HG03280 (cell line): ENCODE results near the gene FOCAD.
"Not testable (repeated sequence)": the region's sequence is repeated elsewhere in the genome, so short reads cannot be mapped to it uniquely, and the experiment has no call there.

Source experiments
- ATAC-seq: cut with Tn5 transposase; IDR thresholded peaks from one replicate; pipeline ENCODE4 v1.9.1; 2021; ENCODE audit warnings: mild to moderate bottlenecking, moderate library complexity; ENCODE audit not compliant: unreplicated experiment

Gene FOCAD

DNA sequence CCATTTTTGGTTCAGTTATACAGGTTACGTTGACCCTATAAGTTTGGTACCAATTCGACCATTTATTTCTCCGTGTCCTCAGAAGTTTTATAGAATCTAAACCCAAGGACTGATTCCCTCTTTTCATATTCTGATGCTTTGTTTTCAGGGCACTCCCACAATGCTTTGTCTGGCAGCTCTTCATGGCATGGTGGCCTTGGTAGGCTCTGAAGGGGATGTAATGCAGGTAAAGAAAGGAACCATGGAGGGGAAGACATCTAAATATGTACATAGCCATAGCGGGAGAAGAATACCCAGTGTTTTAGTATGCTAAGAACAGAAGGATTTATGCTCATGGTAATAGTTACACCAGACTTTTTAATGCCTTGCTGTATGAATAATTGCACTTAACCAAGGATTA lies 264.6 kb downstream of the FOCAD start:
- no peak for ATAC-seq

DNA sequence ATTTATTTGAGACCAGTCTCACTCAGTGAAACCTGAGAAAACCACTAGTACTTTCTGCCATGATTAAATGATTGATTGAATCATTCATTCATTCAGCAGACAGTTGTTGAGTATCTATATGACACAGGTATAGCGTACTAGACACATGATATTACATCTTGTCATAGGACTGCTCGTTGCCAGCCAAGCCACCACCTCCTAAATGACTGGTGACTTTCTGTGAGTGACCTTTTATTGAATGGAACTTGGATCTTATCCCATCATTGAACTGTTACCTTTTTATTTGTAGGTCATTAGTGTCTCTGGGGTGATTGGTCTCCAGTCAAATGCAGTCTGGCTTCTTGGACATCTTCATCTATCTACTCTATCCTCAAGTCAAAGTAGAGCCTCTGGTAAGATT lies 266.6 kb downstream of the FOCAD start:
- no peak for ATAC-seq

GRCh38 chr9:20962536-20963225 lies 278.6 kb downstream of the FOCAD start:
- no peak for ATAC-seq

- ATAC-seq, result no peak
Observed at GRCh38 chr9:20972684-20973083, 288.6 kb downstream of the FOCAD start.

DNA sequence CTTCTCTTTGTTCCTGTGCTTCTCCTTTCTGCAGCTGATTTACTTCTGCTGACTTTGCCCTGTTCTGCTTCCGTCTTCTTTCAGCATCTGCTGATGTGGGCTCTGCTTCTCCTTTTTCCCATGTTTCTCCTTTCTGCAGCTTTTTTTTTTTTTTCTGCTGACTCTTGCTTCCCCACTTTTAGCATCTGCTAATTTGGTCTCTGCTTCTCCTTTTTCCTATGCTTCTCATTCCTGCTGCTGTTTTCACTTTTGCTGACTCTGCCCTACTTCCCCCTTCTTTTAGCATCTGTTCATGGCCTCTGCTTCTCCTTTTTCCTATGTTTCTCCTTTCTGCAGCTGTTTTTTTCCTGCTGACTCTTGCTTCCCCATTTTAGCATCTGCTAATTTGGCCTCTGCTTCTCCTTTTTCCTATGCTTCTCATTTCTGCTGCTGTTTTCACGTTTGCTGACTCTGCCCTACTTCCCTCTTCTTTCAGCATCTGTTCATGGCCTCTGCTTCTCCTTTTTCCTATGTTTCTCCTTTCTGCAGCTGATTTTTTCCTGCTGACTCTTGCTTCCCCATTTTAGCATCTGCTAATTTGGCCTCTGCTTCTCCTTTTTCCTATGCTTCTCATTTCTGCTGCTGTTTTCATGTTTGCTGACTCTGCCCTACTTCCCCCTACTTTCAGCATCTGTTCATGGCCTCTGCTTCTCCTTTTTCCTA lies 289.3 kb downstream of the FOCAD start:
- not testable (repeated sequence) for ATAC-seq

DNA sequence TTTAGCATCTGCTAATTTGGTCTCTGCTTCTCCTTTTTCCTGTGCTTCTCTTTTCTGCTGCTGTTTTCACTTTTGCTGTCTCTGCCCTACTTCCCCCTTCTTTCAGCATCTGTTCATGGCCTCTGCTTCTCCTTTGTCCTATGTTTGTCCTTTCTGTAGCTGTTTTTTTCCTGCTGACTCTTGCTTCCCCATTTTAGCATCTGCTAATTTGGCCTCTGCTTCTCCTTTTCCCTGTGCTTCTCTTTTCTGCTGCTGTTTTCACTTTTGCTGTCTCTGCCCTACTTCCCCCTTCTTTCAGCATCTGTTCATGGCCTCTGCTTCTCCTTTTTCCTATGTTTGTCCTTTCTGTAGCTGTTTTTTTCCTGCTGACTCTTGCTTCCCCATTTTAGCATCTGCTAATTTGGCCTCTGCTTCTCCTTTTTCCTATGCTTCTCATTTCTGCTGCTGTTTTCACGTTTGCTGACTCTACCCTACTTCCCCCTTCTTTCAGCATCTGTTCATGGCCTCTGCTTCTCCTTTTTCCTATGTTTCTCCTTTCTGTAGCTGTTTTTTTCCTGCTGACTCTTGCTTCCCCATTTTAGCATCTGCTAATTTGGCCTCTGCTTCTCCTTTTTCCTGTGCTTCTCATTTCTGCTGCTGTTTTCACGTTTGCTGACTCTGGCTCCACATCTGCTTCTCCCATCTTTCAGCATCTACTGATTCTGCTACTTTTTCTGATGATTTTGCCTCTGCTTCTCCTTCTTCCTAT lies 290.3 kb downstream of the FOCAD start:
- ATAC-seq, result not testable (repeated sequence)

- no peak for ATAC-seq
Observed at GRCh38 chr9:20978249-20978648, 294.2 kb downstream of the FOCAD start.

DNA sequence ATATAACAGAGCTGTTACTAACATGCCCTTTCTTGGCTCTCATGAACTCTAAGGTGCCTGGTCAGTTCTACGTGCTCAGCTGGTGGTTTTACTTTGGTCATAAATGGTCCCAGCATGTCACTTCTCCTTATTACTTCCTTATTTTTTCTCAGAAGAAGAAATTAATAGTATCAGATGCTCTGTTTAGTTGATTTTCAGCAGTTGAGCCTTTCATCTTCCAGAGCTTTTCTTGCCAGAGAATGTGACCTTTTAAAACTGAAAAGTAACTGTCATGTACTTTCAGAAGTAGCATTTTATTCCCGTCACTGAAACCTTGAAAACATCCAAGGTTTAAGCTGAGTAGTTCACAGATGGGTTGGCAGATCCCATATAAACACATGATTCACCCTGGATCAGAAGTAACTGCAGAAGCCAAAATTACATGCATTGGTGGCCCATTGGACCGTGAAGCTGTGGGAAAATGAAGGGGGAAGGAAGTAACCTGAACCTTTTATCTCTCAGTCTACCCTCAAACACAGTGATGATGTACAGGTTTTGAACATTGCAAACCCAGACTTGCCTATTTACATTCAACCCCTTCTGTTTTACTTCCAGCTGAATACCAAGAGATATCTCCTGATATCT lies 296.9 kb downstream of the FOCAD start:
- peak; percentile 79 for ATAC-seq

GRCh38 chr9:20981486-20981885 lies 297.4 kb downstream of the FOCAD start:
- ATAC-seq, result no peak

DNA sequence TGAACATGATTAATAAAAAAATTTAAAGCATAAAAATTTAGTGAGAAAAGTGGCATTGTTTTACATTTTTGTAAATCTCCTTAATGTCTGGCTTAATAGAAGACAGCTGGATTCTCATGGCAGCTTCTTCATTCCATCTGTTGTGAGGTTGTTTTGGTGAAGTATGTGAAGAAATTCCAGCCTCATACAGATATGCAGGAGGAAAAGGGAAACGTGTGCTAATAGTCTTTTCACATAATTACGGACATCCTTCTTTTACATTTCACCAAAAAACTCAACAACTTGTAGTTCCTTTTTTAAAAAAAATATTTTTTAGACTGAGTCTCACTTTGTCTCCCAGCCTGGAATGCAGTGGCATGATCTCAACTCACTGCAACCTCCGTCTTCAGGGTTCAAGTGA lies 300.4 kb downstream of the FOCAD start:
- ATAC-seq, result no peak

GRCh38 chr9:20985851-20986600 lies 302.0 kb downstream of the FOCAD start:
- ATAC-seq, result no peak

GRCh38 chr9:20987521-20987920 lies 303.5 kb downstream of the FOCAD start:
- ATAC-seq, result no peak

DNA sequence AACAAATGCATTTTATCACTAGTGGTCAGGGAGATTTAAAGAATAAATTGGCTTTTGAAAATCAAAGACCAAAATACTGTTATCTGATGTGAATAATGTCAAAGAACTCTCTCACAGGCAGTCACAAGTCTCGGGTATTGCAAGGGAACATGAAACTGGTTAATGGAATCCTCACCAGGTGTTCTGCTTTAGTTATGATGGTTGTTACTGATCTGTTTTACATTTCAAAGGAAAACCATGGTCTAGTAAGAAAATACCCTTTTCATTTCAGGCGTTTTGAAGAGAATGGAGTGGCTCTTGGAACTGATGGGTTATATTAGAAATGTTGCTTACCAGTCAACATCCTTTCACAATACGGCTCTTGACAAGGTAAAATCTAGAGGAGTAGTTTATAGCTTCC lies 304.0 kb downstream of the FOCAD start:
- no peak for ATAC-seq

DNA sequence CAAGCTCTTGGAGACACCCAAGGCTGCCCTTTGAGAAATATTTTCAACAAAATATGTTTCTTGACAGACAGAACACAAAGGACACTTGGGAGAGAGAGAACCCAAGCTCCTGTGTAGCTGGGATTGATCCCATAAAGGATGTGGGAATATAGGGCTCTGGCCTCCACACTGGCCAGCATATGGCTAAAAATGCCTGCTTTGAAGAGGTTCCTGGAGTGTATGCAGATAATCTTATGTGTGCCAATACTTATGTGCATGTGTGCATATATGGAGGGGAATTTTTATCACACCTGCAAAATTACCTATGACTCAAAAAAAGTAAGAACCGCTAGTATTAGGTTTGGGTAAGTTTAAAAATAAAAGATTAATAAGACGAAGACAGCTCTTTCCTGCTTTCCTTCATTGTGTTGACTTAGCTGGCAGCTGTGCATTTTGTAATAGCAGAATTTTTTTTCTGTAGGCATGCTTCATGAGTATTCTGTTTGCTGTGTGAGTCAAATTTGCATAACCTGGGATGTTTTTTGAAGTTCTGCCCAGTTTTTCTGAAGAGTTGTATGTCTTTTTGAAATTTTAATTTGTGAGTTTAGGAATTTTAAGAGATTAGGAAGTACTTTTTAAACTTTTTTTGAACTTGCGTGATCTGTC lies 304.7 kb downstream of the FOCAD start:
- no peak for ATAC-seq

DNA sequence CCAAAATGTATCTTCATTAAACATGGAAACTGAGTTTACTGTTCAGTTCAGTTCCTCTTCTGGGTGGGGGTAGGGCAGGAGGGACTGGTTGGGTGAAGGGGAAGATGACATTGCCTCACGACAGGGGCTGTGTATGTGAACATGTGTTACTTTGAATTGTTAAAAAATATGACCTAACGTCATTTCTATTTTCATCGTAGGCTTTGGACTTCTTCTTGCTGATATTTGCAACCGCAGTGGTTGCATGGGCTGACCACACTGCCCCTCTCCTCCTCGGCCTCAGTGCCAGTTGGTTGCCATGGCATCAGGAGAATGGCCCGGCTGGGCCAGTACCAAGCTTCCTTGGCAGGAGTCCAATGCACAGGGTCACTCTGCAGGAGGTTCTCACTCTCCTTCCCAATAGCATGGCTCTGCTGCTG lies 305.9 kb downstream of the FOCAD start:
- ATAC-seq, result no peak

DNA sequence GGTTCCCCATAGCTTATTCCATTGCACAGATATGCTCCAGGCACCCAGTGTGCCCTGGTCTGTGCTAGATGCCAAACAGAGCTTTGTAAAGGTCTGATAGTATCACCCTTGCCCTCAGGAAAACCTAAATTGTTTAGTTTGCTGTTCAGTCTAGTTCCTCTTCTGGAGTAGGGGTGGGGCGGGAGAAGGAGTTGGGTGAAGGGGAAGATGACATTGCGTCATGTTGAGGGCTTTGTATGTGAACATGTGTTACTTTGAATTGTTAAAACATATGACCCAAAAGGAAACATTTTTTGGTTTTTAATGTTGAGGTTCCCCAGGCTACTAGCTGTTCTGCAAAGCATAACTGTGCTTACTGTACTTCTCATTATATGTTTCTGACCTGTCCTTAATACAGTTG lies 306.8 kb downstream of the FOCAD start:
- ATAC-seq, result no peak

GRCh38 chr9:20994486-20994885 lies 310.4 kb downstream of the FOCAD start:
- ATAC-seq, result no peak

- no peak for ATAC-seq
Observed at GRCh38 chr9:20995616-20996015, 311.6 kb downstream of the FOCAD start.

- ATAC-seq, result peak; percentile 52
Observed at GRCh38 chr9:20996809-20997208, 312.8 kb downstream of the FOCAD start.

DNA sequence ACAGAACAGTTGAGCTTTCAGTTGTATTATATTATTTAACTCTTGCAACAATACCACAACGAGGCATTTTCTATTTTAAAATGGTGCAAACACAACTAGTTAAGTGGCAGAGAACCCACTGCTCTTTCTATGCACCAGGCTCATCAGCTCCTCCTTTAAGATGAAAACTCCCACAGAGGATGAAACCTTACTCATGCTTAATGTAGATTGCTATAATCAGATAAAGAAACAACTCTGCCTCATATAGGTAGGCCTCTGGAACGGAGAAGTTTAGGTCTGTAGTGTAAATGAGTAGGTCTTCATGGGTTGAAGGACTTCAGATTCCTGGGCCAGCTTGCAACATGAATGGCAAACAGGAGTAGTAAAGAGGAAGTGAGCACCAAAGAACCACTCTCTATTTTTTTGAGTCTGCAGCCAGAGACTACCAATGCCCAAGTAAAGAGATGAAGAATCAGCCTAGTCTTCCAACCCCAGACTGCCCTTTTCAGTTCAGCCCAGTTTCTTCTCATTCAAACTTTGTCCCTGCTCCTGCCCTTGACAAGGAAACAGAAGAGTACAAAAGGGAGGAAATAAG lies 313.5 kb downstream of the FOCAD start:
- ATAC-seq, result peak; percentile 76
